A549 treated with dexamethasone at 1 μM for 4 hours (cell line): Measurements from ENCODE around the gene C18orf54. TPM values are rescaled to one million over a fixed set of nuclear protein-coding genes. Genes with fewer than 3 reads are reported as not detected.

Experiments
- total RNA-seq: library from RNA; stranded (reverse); fragments of 200-300 nt; extraction: Qiagen RNA extraction; gene quantifications from 5 replicates; pipeline ENCODE4 v1.2.3, GENCODE V29; 2022

C18orf54 gene
- total RNA-seq: 2.1 to 3.6 TPM (median 2.9 TPM) in 5 replicates

DNA sequence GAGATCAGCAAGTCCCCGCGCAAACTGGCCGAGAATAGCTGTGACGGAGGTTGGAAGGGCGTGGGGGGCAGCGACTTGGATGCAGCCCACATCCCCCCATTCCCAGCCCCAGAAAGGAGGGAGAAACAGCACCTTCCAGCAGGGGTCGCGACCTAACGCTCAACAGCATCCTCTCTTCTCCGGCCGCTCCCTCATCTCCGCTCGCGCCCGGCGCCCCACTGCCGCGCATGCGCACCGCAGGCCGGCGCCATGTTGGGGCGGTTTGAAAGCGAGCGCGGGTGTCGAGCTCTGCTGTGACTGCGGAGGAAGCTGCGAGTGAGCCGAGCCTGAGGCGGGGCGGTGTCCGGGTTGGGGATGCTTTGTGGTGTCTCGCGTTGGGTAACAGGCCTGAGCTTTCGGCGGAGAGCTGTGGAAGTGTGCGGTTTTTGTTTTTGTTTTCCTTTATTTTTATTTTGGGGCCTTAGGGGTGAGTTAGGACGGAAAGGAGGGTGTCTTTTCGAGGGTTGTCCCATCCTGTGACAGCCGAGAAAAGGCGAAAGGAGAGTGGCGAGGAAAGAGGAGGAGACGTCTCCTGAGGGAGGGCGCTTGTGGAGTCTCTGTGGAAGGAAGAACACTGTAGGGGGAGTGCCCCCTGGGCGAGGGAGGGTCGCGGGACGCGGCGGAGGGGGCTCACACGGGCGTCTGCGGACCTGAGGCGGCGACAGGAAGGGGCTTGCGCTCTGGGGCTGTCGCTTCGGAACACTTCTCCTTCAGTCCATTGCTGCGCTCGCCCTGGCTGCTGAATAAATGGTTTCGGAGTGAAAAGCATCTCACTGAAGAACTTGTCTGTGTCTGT lies at the start of gene C18orf54, which contains the start of gene STARD6:
C18orf54 (plus strand) TSS at position 247 of the 835 bp plus-strand sequence. CDS start 2,667 bp downstream, outside the sequence.
STARD6 (minus strand) TSS at position 199 of the 835 bp plus-strand sequence. CDS start 3,285 bp downstream, outside the sequence.

Other genes starting within 250 kb of the C18orf54 start
- 41.2 to 50.7 TPM (median 46.6 TPM) in 5 replicates for gene MBD2, start 133.2 kb upstream of the C18orf54 start, total RNA-seq
- 6.0 to 8.2 TPM (median 7.2 TPM) in 5 replicates for gene POLI, start 88.4 kb upstream of the C18orf54 start, total RNA-seq
- 0.21 TPM in 1 of 5 replicates, not detected in the others for gene STARD6, start within 50 bp of the C18orf54 start, total RNA-seq
- not detected in 5 replicates for gene DYNAP, start 233.3 kb downstream of the C18orf54 start, total RNA-seq